ENCODE data around the gene CNGA3.

CNGA3 gene

DNA sequence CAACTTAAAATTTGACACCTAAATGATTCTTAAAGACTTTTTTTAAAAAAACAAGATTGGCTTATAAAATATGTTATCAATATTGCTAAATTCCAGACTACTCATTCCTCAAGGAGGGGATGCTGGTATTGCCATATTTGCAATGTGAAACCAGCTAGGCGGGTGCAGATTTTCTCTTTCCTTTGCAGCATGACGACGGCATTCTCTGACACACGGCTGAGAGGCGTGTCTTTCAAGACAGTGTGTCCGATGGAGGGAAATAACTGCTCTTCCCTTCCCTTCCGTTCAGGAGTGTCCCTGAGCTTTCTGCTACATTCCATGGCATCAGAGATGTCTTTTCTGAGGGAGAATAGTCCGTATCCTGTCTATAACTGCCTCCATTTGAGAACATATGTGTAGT lies 38.2 kb upstream of the CNGA3 start:
- POLR2A ChIA-PET, result no interaction called here
- no peak overlapping the region for H3K4me3 ChIP-seq (ENCODE audit: low read depth, low read length)
- TF ChIP-seq ZNF16 (tag by site-specific recombination; IDR thresholded peaks at IDR 0.05; ENCODE audit: low read depth) (no peak), ZBTB8A (tag by site-specific recombination; IDR thresholded peaks at IDR 0.05) (no peak), KLF8 (tag by site-specific recombination; IDR thresholded peaks at IDR 0.05) (no peak), ZBTB17 (tag by site-specific recombination; IDR thresholded peaks at IDR 0.05) (no peak)
- no peaks in the 10 kb centered on the region for H3K36me3 ChIP-seq (ENCODE audit: control insufficient read depth in 2 of 2, insufficient read depth in 1 of 2, low read length in 2 of 2)
- no peak overlapping the region for H3K27ac ChIP-seq (ENCODE audit: extremely low read depth, low read depth, low read length)
- no peaks in the 10 kb centered on the region for H3K9me3 ChIP-seq (ENCODE audit: control insufficient read depth, insufficient read depth, low read depth, low read length)
- H3K4me1 ChIP-seq (ENCODE audit: control insufficient read depth, insufficient read depth, low read length), result no peaks in the 10 kb centered on the region
- CTCF ChIA-PET, result no interaction called here

DNA sequence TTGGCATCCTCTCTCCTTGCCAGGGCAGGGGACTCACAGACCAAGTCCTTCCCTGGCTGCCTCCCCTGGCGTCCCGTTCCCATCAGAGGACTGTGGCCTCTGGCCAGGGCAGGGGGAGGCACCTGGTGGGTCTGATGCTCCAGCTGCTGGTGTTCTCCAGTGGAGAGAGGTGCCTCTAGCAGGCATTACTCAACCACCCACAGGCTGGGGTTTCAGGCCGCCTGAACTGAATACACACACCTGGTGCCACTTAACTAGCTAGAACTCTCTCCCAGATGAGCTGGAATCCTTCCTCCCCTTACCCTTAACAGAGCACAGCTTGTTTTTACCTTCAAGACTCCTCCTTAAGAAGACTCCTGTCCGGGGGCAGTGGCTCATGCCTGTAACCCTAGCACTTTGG lies 37.7 kb upstream of the CNGA3 start:
- Histone ChIP-seq H3K9me3 (ENCODE audit: control insufficient read depth, insufficient read depth, low read depth, low read length) (no peaks in the 10 kb centered on the region), H3K36me3 (ENCODE audit: control insufficient read depth in 2 of 2, insufficient read depth in 1 of 2, low read length in 2 of 2) (no peaks in the 10 kb centered on the region), H3K4me1 (ENCODE audit: control insufficient read depth, insufficient read depth, low read length) (no peaks in the 10 kb centered on the region), H3K27ac (ENCODE audit: extremely low read depth, low read depth, low read length) (no peak overlapping the region), H3K4me3 (ENCODE audit: low read depth, low read length) (no peak overlapping the region)
- CTCF ChIA-PET, result no interaction called here
- POLR2A ChIA-PET, result no interaction called here
- TF ChIP-seq SP7 (tag by site-specific recombination; IDR thresholded peaks at IDR 0.05), result no peak
- TF ChIP-seq ZBTB7A (tag by site-specific recombination; IDR thresholded peaks at IDR 0.05; ENCODE audit: low read depth), result no peak
- TF ChIP-seq, protein P1, sequence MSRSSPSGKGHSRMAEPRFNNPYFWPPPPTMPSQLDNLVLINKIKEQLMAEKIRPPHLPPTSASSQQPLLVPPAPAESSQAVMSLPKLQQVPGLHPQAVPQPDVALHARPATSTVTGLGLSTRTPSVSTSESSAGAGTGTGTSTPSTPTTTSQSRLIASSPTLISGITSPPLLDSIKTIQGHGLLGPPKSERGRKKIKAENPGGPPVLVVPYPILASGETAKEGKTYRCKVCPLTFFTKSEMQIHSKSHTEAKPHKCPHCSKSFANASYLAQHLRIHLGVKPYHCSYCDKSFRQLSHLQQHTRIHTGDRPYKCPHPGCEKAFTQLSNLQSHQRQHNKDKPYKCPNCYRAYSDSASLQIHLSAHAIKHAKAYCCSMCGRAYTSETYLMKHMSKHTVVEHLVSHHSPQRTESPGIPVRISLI (tag by site-specific recombination; IDR thresholded peaks at IDR 0.05), result no peak
- TF ChIP-seq, protein P2, sequence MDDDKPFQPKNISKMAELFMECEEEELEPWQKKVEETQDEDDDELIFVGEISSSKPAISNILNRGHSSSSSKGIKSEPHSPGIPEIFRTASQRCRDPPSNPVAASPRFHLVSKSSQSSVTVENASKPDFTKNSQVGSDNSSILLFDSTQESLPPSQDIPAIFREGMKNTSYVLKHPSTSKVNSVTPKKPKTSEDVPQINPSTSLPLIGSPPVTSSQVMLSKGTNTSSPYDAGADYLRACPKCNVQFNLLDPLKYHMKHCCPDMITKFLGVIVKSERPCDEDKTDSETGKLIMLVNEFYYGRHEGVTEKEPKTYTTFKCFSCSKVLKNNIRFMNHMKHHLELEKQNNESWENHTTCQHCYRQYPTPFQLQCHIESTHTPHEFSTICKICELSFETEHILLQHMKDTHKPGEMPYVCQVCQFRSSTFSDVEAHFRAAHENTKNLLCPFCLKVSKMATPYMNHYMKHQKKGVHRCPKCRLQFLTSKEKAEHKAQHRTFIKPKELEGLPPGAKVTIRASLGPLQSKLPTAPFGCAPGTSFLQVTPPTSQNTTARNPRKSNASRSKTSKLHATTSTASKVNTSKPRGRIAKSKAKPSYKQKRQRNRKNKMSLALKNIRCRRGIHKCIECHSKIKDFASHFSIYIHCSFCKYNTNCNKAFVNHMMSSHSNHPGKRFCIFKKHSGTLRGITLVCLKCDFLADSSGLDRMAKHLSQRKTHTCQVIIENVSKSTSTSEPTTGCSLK (tag by site-specific recombination; IDR thresholded peaks at IDR 0.05), result no peak
- TF ChIP-seq ZNF274 (IDR thresholded peaks at IDR 0.05; ENCODE audit: low read length), result no peak
- no peak for TF ChIP-seq ZNF274 (tag by site-specific recombination; IDR thresholded peaks at IDR 0.05; ENCODE audit: borderline replicate concordance)
- TF ChIP-seq TCF7L2 (IDR thresholded peaks at IDR 0.05; ENCODE audit: borderline replicate concordance, low read depth, low read length), result no peak
- TF ChIP-seq EGR2 (tag by site-specific recombination; IDR thresholded peaks at IDR 0.05; ENCODE audit: low read depth), result no peak
- TF ChIP-seq, protein P3, sequence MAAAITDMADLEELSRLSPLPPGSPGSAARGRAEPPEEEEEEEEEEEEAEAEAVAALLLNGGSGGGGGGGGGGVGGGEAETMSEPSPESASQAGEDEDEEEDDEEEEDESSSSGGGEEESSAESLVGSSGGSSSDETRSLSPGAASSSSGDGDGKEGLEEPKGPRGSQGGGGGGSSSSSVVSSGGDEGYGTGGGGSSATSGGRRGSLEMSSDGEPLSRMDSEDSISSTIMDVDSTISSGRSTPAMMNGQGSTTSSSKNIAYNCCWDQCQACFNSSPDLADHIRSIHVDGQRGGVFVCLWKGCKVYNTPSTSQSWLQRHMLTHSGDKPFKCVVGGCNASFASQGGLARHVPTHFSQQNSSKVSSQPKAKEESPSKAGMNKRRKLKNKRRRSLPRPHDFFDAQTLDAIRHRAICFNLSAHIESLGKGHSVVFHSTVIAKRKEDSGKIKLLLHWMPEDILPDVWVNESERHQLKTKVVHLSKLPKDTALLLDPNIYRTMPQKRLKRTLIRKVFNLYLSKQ (tag by site-specific recombination; IDR thresholded peaks at IDR 0.05; ENCODE audit: borderline replicate concordance), result no peak
- TF ChIP-seq ZNF707 (tag by site-specific recombination; IDR thresholded peaks at IDR 0.05), result no peak

DNA sequence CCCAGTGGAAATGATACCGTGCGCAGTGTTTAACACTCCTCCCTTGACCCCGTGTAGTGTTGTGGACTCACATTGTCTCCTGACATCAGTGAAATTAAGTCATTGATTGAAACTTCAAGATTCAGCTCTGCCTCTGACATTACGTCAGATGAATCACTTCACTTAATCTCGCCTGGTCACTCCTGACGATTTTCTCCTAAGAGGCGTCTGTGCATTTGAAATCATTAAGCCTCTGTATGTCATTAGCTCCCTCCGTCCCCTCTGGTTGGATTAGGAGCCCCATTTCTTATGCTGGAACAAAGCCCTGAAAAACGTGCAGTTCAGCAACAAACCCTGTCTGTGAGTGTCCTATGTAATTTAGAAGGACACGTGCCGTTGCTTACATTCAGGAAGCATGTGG lies 36.7 kb upstream of the CNGA3 start:
- CTCF ChIA-PET, result no interaction called here
- no peak for TF ChIP-seq ZNF24 (tag by site-specific recombination; IDR thresholded peaks at IDR 0.05)
- TF ChIP-seq ZNF48 (tag by site-specific recombination; IDR thresholded peaks at IDR 0.05), result no peak
- no peak for TF ChIP-seq ZNF530 (tag by site-specific recombination; IDR thresholded peaks at IDR 0.05; ENCODE audit: low read depth)
- no peak for TF ChIP-seq ZNF114 (tag by site-specific recombination; IDR thresholded peaks at IDR 0.05)
- TF ChIP-seq ZNF23 (tag by site-specific recombination; IDR thresholded peaks at IDR 0.05; ENCODE audit: borderline replicate concordance), result no peak
- no peak for TF ChIP-seq ZFP69B (tag by site-specific recombination; IDR thresholded peaks at IDR 0.05)
- TF ChIP-seq ZNF10 (tag by site-specific recombination; IDR thresholded peaks at IDR 0.05), result no peak
- TF ChIP-seq GLI2 (tag by site-specific recombination; IDR thresholded peaks at IDR 0.05; ENCODE audit: borderline replicate concordance, low read depth), result no peak
- TF ChIP-seq, protein P4, sequence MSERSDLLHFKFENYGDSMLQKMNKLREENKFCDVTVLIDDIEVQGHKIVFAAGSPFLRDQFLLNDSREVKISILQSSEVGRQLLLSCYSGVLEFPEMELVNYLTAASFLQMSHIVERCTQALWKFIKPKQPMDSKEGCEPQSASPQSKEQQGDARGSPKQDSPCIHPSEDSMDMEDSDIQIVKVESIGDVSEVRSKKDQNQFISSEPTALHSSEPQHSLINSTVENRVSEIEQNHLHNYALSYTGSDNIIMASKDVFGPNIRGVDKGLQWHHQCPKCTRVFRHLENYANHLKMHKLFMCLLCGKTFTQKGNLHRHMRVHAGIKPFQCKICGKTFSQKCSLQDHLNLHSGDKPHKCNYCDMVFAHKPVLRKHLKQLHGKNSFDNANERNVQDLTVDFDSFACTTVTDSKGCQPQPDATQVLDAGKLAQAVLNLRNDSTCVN (tag by site-specific recombination; optimal IDR thresholded peaks at IDR 0.05), result no peak
- no peak for TF ChIP-seq ZNF624 (tag by site-specific recombination; IDR thresholded peaks at IDR 0.05)
- TF ChIP-seq, protein P5, sequence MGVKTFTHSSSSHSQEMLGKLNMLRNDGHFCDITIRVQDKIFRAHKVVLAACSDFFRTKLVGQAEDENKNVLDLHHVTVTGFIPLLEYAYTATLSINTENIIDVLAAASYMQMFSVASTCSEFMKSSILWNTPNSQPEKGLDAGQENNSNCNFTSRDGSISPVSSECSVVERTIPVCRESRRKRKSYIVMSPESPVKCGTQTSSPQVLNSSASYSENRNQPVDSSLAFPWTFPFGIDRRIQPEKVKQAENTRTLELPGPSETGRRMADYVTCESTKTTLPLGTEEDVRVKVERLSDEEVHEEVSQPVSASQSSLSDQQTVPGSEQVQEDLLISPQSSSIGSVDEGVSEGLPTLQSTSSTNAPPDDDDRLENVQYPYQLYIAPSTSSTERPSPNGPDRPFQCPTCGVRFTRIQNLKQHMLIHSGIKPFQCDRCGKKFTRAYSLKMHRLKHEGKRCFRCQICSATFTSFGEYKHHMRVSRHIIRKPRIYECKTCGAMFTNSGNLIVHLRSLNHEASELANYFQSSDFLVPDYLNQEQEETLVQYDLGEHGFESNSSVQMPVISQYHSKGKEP (tag by site-specific recombination; IDR thresholded peaks at IDR 0.05), result no peak
- TF ChIP-seq ZNF335 (tag by site-specific recombination; conservative IDR thresholded peaks at IDR 0.05), result no peak
- no peak for TF ChIP-seq ZBTB7A (tag by site-specific recombination; IDR thresholded peaks at IDR 0.05; ENCODE audit: low read depth)

More for the DNA sequence above, 36.7 kb upstream of the CNGA3 start:
- POLR2A ChIA-PET, result no interaction called here
- Histone ChIP-seq H3K9me3 (ENCODE audit: control insufficient read depth, insufficient read depth, low read depth, low read length) (no peaks in the 10 kb centered on the region), H3K4me3 (ENCODE audit: low read depth, low read length) (no peak overlapping the region), H3K4me1 (ENCODE audit: control insufficient read depth, insufficient read depth, low read length) (no peaks in the 10 kb centered on the region), H3K27ac (ENCODE audit: extremely low read depth, low read depth, low read length) (no peak overlapping the region), H3K36me3 (ENCODE audit: control insufficient read depth in 2 of 2, insufficient read depth in 1 of 2, low read length in 2 of 2) (no peaks in the 10 kb centered on the region)
